Neuron (in vitro differentiated cells): ENCODE data around the gene LHX2.

ENCODE experiments used
- H2AFZ ChIP-seq: one replicate; pipeline ENCODE4 v1.6.1; 2013; ENCODE audit warnings: low read depth, mild to moderate bottlenecking, inconsistent platforms, low read length, moderate library complexity
- H3K27me3 ChIP-seq: one replicate; pipeline ENCODE4 v1.6.1; 2013; ENCODE audit warnings: low read length; ENCODE audit not compliant: insufficient read depth
- H3K36me3 ChIP-seq: one replicate; pipeline ENCODE4 v1.6.1; 2013; ENCODE audit warnings: low read length; ENCODE audit not compliant: insufficient read depth
- H3K4me1 ChIP-seq: one replicate; pipeline ENCODE4 v1.6.1; 2013; ENCODE audit warnings: low read length; ENCODE audit not compliant: insufficient read depth
- H3K4me3 ChIP-seq: 2 replicates; pipeline ENCODE4 v1.5.1; 2013; ENCODE audit warnings: mild to moderate bottlenecking, low read length, moderate library complexity
- H3K9me3 ChIP-seq: one replicate; pipeline ENCODE4 v1.6.1; 2013; ENCODE audit warnings: low read length

The LHX2 gene

GRCh38 chr9:124019771-124020519 lies 8.4 kb downstream of the LHX2 start:
- Histone ChIP-seq H3K27me3 (peaks cover 88% of the 10 kb centered on the region), H3K4me1 (peaks cover 9% of the 10 kb centered on the region), H3K36me3 (no peaks in the 10 kb centered on the region), H3K4me3 (no peak overlapping the region), H2AFZ (no peak overlapping the region), H3K9me3 (no peaks in the 10 kb centered on the region)

- Histone ChIP-seq H3K9me3 (no peaks in the 10 kb centered on the region), H3K4me1 (peaks cover 9% of the 10 kb centered on the region), H3K4me3 (no peak overlapping the region), H2AFZ (no peak overlapping the region), H3K27me3 (peaks cover 80% of the 10 kb centered on the region), H3K36me3 (no peaks in the 10 kb centered on the region)
These were observed 9.2 kb downstream of the LHX2 start for GRCh38 chr9:124020520-124021384.

- Histone ChIP-seq H3K27me3 (peaks cover 74% of the 10 kb centered on the region), H3K4me3 (no peak overlapping the region), H2AFZ (no peak overlapping the region), H3K36me3 (no peaks in the 10 kb centered on the region), H3K4me1 (peaks cover 9% of the 10 kb centered on the region), H3K9me3 (no peaks in the 10 kb centered on the region)
These were observed 9.8 kb downstream of the LHX2 start for GRCh38 chr9:124021385-124021769.

GRCh38 chr9:124022201-124023121 lies 10.9 kb downstream of the LHX2 start:
- Histone ChIP-seq H3K9me3 (no peaks in the 10 kb centered on the region), H3K36me3 (no peaks in the 10 kb centered on the region), H3K4me3 (no peak overlapping the region), H2AFZ (no peak overlapping the region), H3K4me1 (peaks cover 9% of the 10 kb centered on the region), H3K27me3 (peaks cover 63% of the 10 kb centered on the region)

- peaks cover 51% of the 10 kb centered on the region for H3K27me3 ChIP-seq
- no peak overlapping the region for H2AFZ ChIP-seq
- H3K9me3 ChIP-seq, result no peaks in the 10 kb centered on the region
- H3K4me1 ChIP-seq, result no peaks in the 10 kb centered on the region
- H3K4me3 ChIP-seq, result no peak overlapping the region
- no peaks in the 10 kb centered on the region for H3K36me3 ChIP-seq
These were observed 12.5 kb downstream of the LHX2 start for GRCh38 chr9:124024107-124024506.

- Histone ChIP-seq H3K4me3 (no peak overlapping the region), H2AFZ (no peak overlapping the region), H3K4me1 (no peaks in the 10 kb centered on the region), H3K27me3 (peaks cover 21% of the 10 kb centered on the region), H3K36me3 (no peaks in the 10 kb centered on the region), H3K9me3 (no peaks in the 10 kb centered on the region)
These were observed 18.0 kb downstream of the LHX2 start for GRCh38 chr9:124029617-124030016.

GRCh38 chr9:124030969-124031451 lies 19.4 kb downstream of the LHX2 start:
- no peaks in the 10 kb centered on the region for H3K9me3 ChIP-seq
- peaks cover 24% of the 10 kb centered on the region for H3K27me3 ChIP-seq
- no peaks in the 10 kb centered on the region for H3K36me3 ChIP-seq
- H3K4me1 ChIP-seq, result no peaks in the 10 kb centered on the region
- H2AFZ ChIP-seq, result no peak overlapping the region
- no peak overlapping the region for H3K4me3 ChIP-seq

GRCh38 chr9:124032247-124032646 lies 20.7 kb downstream of the LHX2 start:
- no peak overlapping the region for H2AFZ ChIP-seq
- H3K4me3 ChIP-seq, result no peak overlapping the region
- H3K9me3 ChIP-seq, result no peaks in the 10 kb centered on the region
- H3K4me1 ChIP-seq, result no peaks in the 10 kb centered on the region
- H3K27me3 ChIP-seq, result peaks cover 24% of the 10 kb centered on the region
- H3K36me3 ChIP-seq, result no peaks in the 10 kb centered on the region

GRCh38 chr9:124033348-124033747 lies 21.8 kb downstream of the LHX2 start:
- Histone ChIP-seq H3K4me3 (no peak overlapping the region), H3K36me3 (no peaks in the 10 kb centered on the region), H3K4me1 (no peaks in the 10 kb centered on the region), H3K9me3 (no peaks in the 10 kb centered on the region), H2AFZ (no peak overlapping the region), H3K27me3 (peaks cover 27% of the 10 kb centered on the region)

GRCh38 chr9:124033967-124034366 lies 22.4 kb downstream of the LHX2 start:
- no peak overlapping the region for H2AFZ ChIP-seq
- H3K4me3 ChIP-seq, result no peak overlapping the region
- no peaks in the 10 kb centered on the region for H3K36me3 ChIP-seq
- H3K27me3 ChIP-seq, result peaks cover 24% of the 10 kb centered on the region
- H3K4me1 ChIP-seq, result no peaks in the 10 kb centered on the region
- H3K9me3 ChIP-seq, result no peaks in the 10 kb centered on the region

GRCh38 chr9:124035001-124035650 lies 23.6 kb downstream of the LHX2 start:
- no peaks in the 10 kb centered on the region for H3K9me3 ChIP-seq
- no peak overlapping the region for H3K4me3 ChIP-seq
- no peak overlapping the region for H2AFZ ChIP-seq
- no peaks in the 10 kb centered on the region for H3K36me3 ChIP-seq
- peaks cover 36% of the 10 kb centered on the region for H3K27me3 ChIP-seq
- H3K4me1 ChIP-seq, result no peaks in the 10 kb centered on the region

- Histone ChIP-seq H3K4me1 (no peaks in the 10 kb centered on the region), H3K4me3 (no peak overlapping the region), H3K36me3 (no peaks in the 10 kb centered on the region), H2AFZ (no peak overlapping the region), H3K9me3 (no peaks in the 10 kb centered on the region), H3K27me3 (peaks cover 43% of the 10 kb centered on the region)
These were observed 25.0 kb downstream of the LHX2 start for GRCh38 chr9:124036578-124036977.
